H9 (cell line): Measurements from ENCODE around the gene SRXN1. TPM values are rescaled to one million over a fixed set of nuclear protein-coding genes. Genes with fewer than 3 reads are reported as not detected.

ENCODE experiments used
- DNase-seq: peaks from one replicate; pipeline ENCODE4 v3.0.0-alpha.2; 2017
- H2AFZ ChIP-seq: one replicate; pipeline ENCODE4 v1.6.1; 2013; ENCODE audit warnings: mild to moderate bottlenecking, low read length, control low read depth, moderate library complexity
- H2AK5ac ChIP-seq: 2 replicates; pipeline ENCODE4 v1.6.1; 2013; ENCODE audit warnings: low read length, control low read depth, mixed read lengths; ENCODE audit not compliant: insufficient read length
- H2BK120ac ChIP-seq: one replicate; pipeline ENCODE4 v1.6.1; 2013; ENCODE audit warnings: low read depth, mild to moderate bottlenecking, low read length, control low read depth, inconsistent platforms; ENCODE audit not compliant: poor library complexity, severe bottlenecking
- H2BK12ac ChIP-seq: 2 replicates; pipeline ENCODE4 v1.6.1; 2013; ENCODE audit warnings: low read length, control low read depth, mixed read lengths, low read depth; ENCODE audit not compliant: insufficient read length
- H2BK15ac ChIP-seq: 2 replicates; pipeline ENCODE4 v1.6.1; 2013; ENCODE audit warnings: low read depth, low read length, control low read depth
- H2BK20ac ChIP-seq: one replicate; pipeline ENCODE4 v1.6.1; 2013; ENCODE audit warnings: low read depth, mild to moderate bottlenecking, low read length, control low read depth, inconsistent platforms; ENCODE audit not compliant: poor library complexity, severe bottlenecking
- H2BK5ac ChIP-seq: 2 replicates; pipeline ENCODE4 v1.6.1; 2013; ENCODE audit warnings: low read length, control low read depth, mixed read lengths; ENCODE audit not compliant: insufficient read length
- H3K14ac ChIP-seq: 2 replicates; pipeline ENCODE4 v1.6.1; 2013; ENCODE audit warnings: low read length, control low read depth; ENCODE audit not compliant: insufficient read depth
- H3K18ac ChIP-seq: 2 replicates; pipeline ENCODE4 v1.6.1; 2013; ENCODE audit warnings: low read depth, mild to moderate bottlenecking, mixed read lengths, low read length, control low read depth; ENCODE audit not compliant: insufficient read length
- H3K23ac ChIP-seq: 2 replicates; pipeline ENCODE4 v1.6.1; 2013; ENCODE audit warnings: low read length, control low read depth, mixed read lengths, low read depth; ENCODE audit not compliant: insufficient read length
- H3K23me2 ChIP-seq: 2 replicates; pipeline ENCODE4 v1.6.1; 2013; ENCODE audit warnings: low read depth, mild to moderate bottlenecking, mixed read lengths, low read length, control low read depth; ENCODE audit not compliant: insufficient read length, poor library complexity, severe bottlenecking
- H3K27ac ChIP-seq: 2 replicates; pipeline ENCODE4 v1.5.1; 2013; ENCODE audit warnings: low read length, control low read depth, mixed read lengths, low read depth; ENCODE audit not compliant: insufficient read length
- H3K27me3 ChIP-seq: 2 replicates; pipeline ENCODE4 v1.6.1; 2013; ENCODE audit warnings: low read length, control low read depth, inconsistent platforms; ENCODE audit not compliant: insufficient read depth
- H3K4ac ChIP-seq: 2 replicates; pipeline ENCODE4 v1.6.1; 2013; ENCODE audit warnings: low read depth, mild to moderate bottlenecking, control low read depth, inconsistent platforms, low read length, moderate library complexity
- H3K4me1 ChIP-seq: 2 replicates; pipeline ENCODE4 v1.6.1; 2013; ENCODE audit warnings: low read length, control low read depth, inconsistent platforms; ENCODE audit not compliant: insufficient read depth
- H3K4me2 ChIP-seq: 2 replicates; pipeline ENCODE4 v1.6.1; 2013; ENCODE audit warnings: low read length, control low read depth, mixed read lengths; ENCODE audit not compliant: insufficient read length, insufficient read depth
- H3K56ac ChIP-seq: 2 replicates; pipeline ENCODE4 v1.6.1; 2013; ENCODE audit warnings: low read depth, mild to moderate bottlenecking, mixed read lengths, low read length, control low read depth; ENCODE audit not compliant: insufficient read length
- H3K79me1 ChIP-seq: 2 replicates; pipeline ENCODE4 v1.6.1; 2013; ENCODE audit warnings: low read depth, mild to moderate bottlenecking, moderate library complexity, low read length, control low read depth, inconsistent platforms; ENCODE audit not compliant: insufficient read depth, poor library complexity, severe bottlenecking
- H3K79me2 ChIP-seq: 2 replicates; pipeline ENCODE4 v1.6.1; 2013; ENCODE audit warnings: low read length, control low read depth, inconsistent platforms; ENCODE audit not compliant: insufficient read depth
- H3K9ac ChIP-seq: 2 replicates; pipeline ENCODE4 v1.6.1; 2013; ENCODE audit warnings: low read length, control low read depth, mixed read lengths; ENCODE audit not compliant: insufficient read length; ENCODE audit errors: extremely low read depth
- H3K9me3 ChIP-seq: one replicate; pipeline ENCODE4 v1.6.1; 2013; ENCODE audit warnings: low read depth, low read length, inconsistent platforms; ENCODE audit not compliant: control insufficient read depth
- H3T11ph ChIP-seq: one replicate; pipeline ENCODE4 v1.6.1; 2013; ENCODE audit warnings: mild to moderate bottlenecking, low read length, control low read depth, inconsistent platforms
- H4K20me1 ChIP-seq: one replicate; pipeline ENCODE4 v1.6.1; 2013; ENCODE audit not compliant: control insufficient read depth, insufficient read length, insufficient read depth
- H4K5ac ChIP-seq: 2 replicates; pipeline ENCODE4 v1.6.1; 2013; ENCODE audit warnings: low read depth, mild to moderate bottlenecking, mixed read lengths, low read length, control low read depth; ENCODE audit not compliant: insufficient read length
- H4K8ac ChIP-seq: replicated peaks from 2 replicates; pipeline ENCODE4 v1.6.1; 2013; ENCODE audit warnings: low read length, control low read depth, mixed read lengths, low read depth; ENCODE audit not compliant: insufficient read length
- H4K91ac ChIP-seq: 2 replicates; pipeline ENCODE4 v1.6.1; 2013; ENCODE audit warnings: low read depth, mild to moderate bottlenecking, moderate library complexity, mixed read lengths, low read length, control low read depth; ENCODE audit not compliant: insufficient read length
- H3K27ac Mint-ChIP-seq, 3 experiments: 2 replicates in 2 of 3; 3 replicates in 1 of 3; pipeline ENCODE4 v1.8.0; 2020 to 2021; ENCODE audit warnings: mixed read lengths in 3 of 3, mild to moderate bottlenecking in 1 of 3, moderate library complexity in 1 of 3
- H3K27me3 Mint-ChIP-seq: 2 replicates; pipeline ENCODE4 v1.8.0; 2021; ENCODE audit warnings: low read depth, mild to moderate bottlenecking, moderate library complexity, mixed read lengths
- H3K36me3 Mint-ChIP-seq, 3 experiments: 2 replicates in 2 of 3; 3 replicates in 1 of 3; pipeline ENCODE4 v1.8.0; 2020 to 2021; ENCODE audit warnings: low read depth in 3 of 3, mixed read lengths in 3 of 3; ENCODE audit not compliant: insufficient read depth in 1 of 3
- H3K4me1 Mint-ChIP-seq, 2 experiments: 2 replicates each; pipeline ENCODE4 v1.8.0; 2020; ENCODE audit warnings: mixed read lengths in 2 of 2
- H3K4me3 Mint-ChIP-seq, 2 experiments: 2 replicates in 1 of 2; 3 replicates in 1 of 2; pipeline ENCODE4 v1.8.0; 2020 to 2021; ENCODE audit warnings: mild to moderate bottlenecking in 2 of 2, mixed read lengths in 2 of 2, moderate library complexity in 1 of 2
- H3K9me3 Mint-ChIP-seq, 2 experiments: 2 replicates in 1 of 2; 3 replicates in 1 of 2; pipeline ENCODE4 v1.8.0; 2020; ENCODE audit warnings: mild to moderate bottlenecking in 2 of 2, mixed read lengths in 2 of 2, moderate library complexity in 1 of 2
- CTCF ChIP-seq: fragments of 200-600 bp; sonication (generic); conservative IDR thresholded peaks from 3 replicates; pipeline ENCODE4 v1.8.0; 2021; ENCODE audit warnings: antibody characterized with exemption, mild to moderate bottlenecking
- WGBS: extraction: QIAGEN DNeasy Blood & Tissue Kit; methylation state at CpG from one replicate; pipeline ENCODE4 v1.1.7; 2013; ENCODE audit warnings: missing lambda C conversion rate, low lambda C conversion rate, mixed read lengths; ENCODE audit not compliant: insufficient read length; ENCODE audit errors: extremely low coverage; 5-methylcytosine and 5-hydroxymethylcytosine counted together
- total RNA-seq: library from RNA; stranded (reverse); gene quantifications from 2 replicates; pipeline ENCODE4 v1.2.1, GENCODE V29; 2021

The SRXN1 gene
- total RNA-seq, 1 experiment from 2014 or later = 25.7 TPM

DNA sequence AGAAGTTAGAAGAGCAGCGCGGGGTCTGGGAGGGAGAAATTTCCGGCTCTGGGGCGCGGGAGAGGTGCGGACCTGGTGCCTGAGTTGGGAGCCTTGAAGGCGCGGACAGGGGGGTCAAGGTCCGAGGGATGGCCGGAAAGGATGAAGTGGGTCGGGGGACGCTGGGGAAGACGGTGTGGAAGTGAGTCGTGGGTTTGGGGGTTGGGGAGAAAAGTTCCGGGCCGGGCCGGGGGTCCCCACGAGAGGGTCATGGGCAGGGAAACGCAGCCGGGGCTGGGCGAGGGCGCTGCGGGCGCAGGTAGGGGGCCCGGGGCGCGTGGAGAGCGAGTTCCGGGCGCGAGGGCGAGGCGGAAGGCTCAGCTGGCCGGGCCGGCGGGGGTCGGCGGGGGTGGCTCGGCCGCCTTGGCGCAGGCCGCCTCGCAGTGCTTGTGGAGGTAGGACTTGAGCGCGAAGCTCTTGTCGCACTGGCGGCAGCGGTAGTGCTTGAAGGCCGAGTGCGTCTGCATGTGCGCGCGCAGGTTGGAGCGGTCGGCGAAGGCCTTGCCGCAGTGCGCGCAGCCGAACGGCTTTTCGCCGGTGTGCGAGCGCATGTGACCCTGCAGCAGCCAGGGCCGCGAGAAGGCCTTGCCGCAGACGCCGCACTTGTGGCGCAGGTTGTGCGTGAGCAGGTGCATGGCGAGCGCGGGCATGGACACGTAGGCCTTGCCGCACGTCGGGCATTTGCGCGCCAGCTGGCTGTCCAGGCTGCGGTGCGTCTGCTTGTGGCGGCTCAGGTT, 10.5 kb upstream of the SRXN1 start:
- Histone ChIP-seq H3K23me2 (no peaks in the 10 kb centered on the region), H4K8ac (no peak overlapping the region), H4K5ac (no peak overlapping the region), H3K18ac (no peak overlapping the region), H2BK120ac (no peak overlapping the region), H3K79me1 (no peaks in the 10 kb centered on the region), H3T11ph (no peak overlapping the region), H3K4me2 (no peak overlapping the region), H3K79me2 (no peaks in the 10 kb centered on the region), H2BK15ac (no peak overlapping the region), H2BK12ac (no peak overlapping the region), H3K23ac (no peak overlapping the region), H3K27me3 (no peaks in the 10 kb centered on the region), H3K9ac (no peak overlapping the region), H3K56ac (no peak overlapping the region), H3K4me1 (peaks cover 17% of the 10 kb centered on the region), H3K9me3 (no peaks in the 10 kb centered on the region), H2BK20ac (no peak overlapping the region), H4K91ac (no peak overlapping the region), H2AFZ (no peak overlapping the region), H3K14ac (no peak overlapping the region), H2AK5ac (no peak overlapping the region), H2BK5ac (no peak overlapping the region), H4K20me1 (no peaks in the 10 kb centered on the region), H3K4ac (no peak overlapping the region), H3K27ac (no peak overlapping the region)
- no peak for TF ChIP-seq CTCF
- Mint-ChIP-seq H3K4me3 (no peak overlapping the region), H3K4me1 (peaks cover 62 to 80% of the 10 kb centered on the region in 2 experiments), H3K36me3 (no peaks in the 10 kb centered on the region), H3K27ac (no peak overlapping the region; a peak in 1 of 7 replicates), H3K9me3 (no peaks in the 10 kb centered on the region; a peak in 1 of 5 replicates), H3K27me3 (peaks cover 8% of the 10 kb centered on the region)
- DNase-seq = peak; percentile 77
- no CpG with 5 or more reads among the region's 84 CpGs for WGBS
